H1 (cell line): ENCODE measurements around the gene ADAMTS3. TPM values are rescaled to one million over a fixed set of nuclear protein-coding genes. Genes with fewer than 3 reads are reported as not detected.

Experiments
- CTCF ChIA-PET: fragments of 300-600 bp; sonication (Branson Sonifier 250); formaldehyde crosslinking; loops from one replicate; lab custom pipeline; 2021; ENCODE audit not compliant: partially characterized antibody; lab: Charles Lee
- POLR2A ChIA-PET: fragments of 300-600 bp; sonication (Branson Sonifier 250); formaldehyde crosslinking; loops from one replicate; lab custom pipeline; 2021; ENCODE audit warnings: inconsistent platforms; ENCODE audit not compliant: partially characterized antibody; lab: Charles Lee
- DNase-seq, 2 experiments: peaks; one replicate each; pipeline versions ENCODE4 v3.0.0 to v3.0.0-alpha.2; 2010 to 2022; ENCODE audit warnings: low spot score in 2 of 2, low read depth in 1 of 2, mixed read lengths in 1 of 2
- FAIRE-seq: peaks from 2 replicates; lab custom pipeline; 2011; peaks lifted over from hg19 to GRCh38; lab: Jason Lieb, UNC
- H2AFZ ChIP-seq: 2 replicates; pipeline ENCODE4 v1.8.1; 2012; ENCODE audit warnings: low read length, inconsistent platforms
- H2AK5ac ChIP-seq: 2 replicates; pipeline ENCODE4 v1.6.1; 2013; ENCODE audit warnings: low read depth, low read length
- H2BK120ac ChIP-seq: replicated peaks from 2 replicates; pipeline ENCODE3; 2013; ENCODE audit warnings: low read depth, low read length, inconsistent platforms
- H2BK12ac ChIP-seq: 2 replicates; pipeline ENCODE4 v1.6.1; 2013; ENCODE audit warnings: low read depth, low read length
- H2BK15ac ChIP-seq: 2 replicates; pipeline ENCODE4 v1.6.1; 2013; ENCODE audit warnings: low read length
- H2BK20ac ChIP-seq: 2 replicates; pipeline ENCODE4 v1.6.1; 2013; ENCODE audit warnings: low read length
- H2BK5ac ChIP-seq: 2 replicates; pipeline ENCODE4 v1.6.1; 2013; ENCODE audit warnings: low read depth, low read length
- H3K14ac ChIP-seq: 2 replicates; pipeline ENCODE4 v1.6.1; 2013; ENCODE audit warnings: inconsistent platforms; ENCODE audit not compliant: insufficient read length
- H3K18ac ChIP-seq: 2 replicates; pipeline ENCODE4 v1.6.1; 2013; ENCODE audit warnings: low read length; ENCODE audit errors: extremely low read depth
- H3K23ac ChIP-seq: 2 replicates; pipeline ENCODE4 v1.6.1; 2013; ENCODE audit warnings: inconsistent platforms; ENCODE audit not compliant: insufficient read length
- H3K23me2 ChIP-seq: 2 replicates; pipeline ENCODE4 v1.6.1; 2013; ENCODE audit warnings: low read depth, low read length
- H3K27ac ChIP-seq: 2 replicates; pipeline ENCODE4 v1.6.1; 2011; ENCODE audit warnings: low read depth, low read length, inconsistent platforms
- H3K27me3 ChIP-seq, 4 experiments: replicated peaks in 1 of 4; 1 replicate in 1 of 4; 2 replicates in 3 of 4; pipeline versions ENCODE4 v1.6.1 to v1.8.1; 2011 to 2013; ENCODE audit warnings: low read length in 3 of 4, mild to moderate bottlenecking in 3 of 4, inconsistent platforms in 2 of 4, mixed read lengths in 2 of 4, moderate library complexity in 1 of 4; ENCODE audit not compliant: control insufficient read depth in 3 of 4, insufficient read depth in 3 of 4; ENCODE audit errors: extremely low read depth in 1 of 4
- H3K36me3 ChIP-seq, 4 experiments: 2 replicates each; pipeline versions ENCODE4 v1.6.1 to v1.8.1; 2011 to 2013; ENCODE audit warnings: mild to moderate bottlenecking in 4 of 4, low read length in 3 of 4, moderate library complexity in 2 of 4, control low read depth in 1 of 4, inconsistent platforms in 1 of 4; ENCODE audit not compliant: insufficient read depth in 4 of 4, control insufficient read depth in 2 of 4
- H3K4ac ChIP-seq: replicated peaks from 2 replicates; pipeline ENCODE3; 2013; ENCODE audit warnings: low read length, low read depth, mixed read lengths, inconsistent platforms; ENCODE audit not compliant: insufficient read length
- H3K4me1 ChIP-seq, 4 experiments: replicated peaks in 1 of 4; 1 replicate in 1 of 4; 2 replicates in 3 of 4; pipeline versions ENCODE4 v1.6.1 to v1.8.1; 2011 to 2013; ENCODE audit warnings: low read length in 3 of 4, inconsistent platforms in 2 of 4, mixed read lengths in 1 of 4; ENCODE audit not compliant: insufficient read depth in 4 of 4, control insufficient read depth in 3 of 4
- H3K4me2 ChIP-seq, 2 experiments: 2 replicates each; pipeline versions ENCODE4 v1.6.1 to v1.8.1; 2011 to 2013; ENCODE audit warnings: low read depth in 2 of 2, low read length in 2 of 2, control low read depth in 1 of 2, inconsistent platforms in 1 of 2, mild to moderate bottlenecking in 1 of 2; ENCODE audit not compliant: insufficient read depth in 1 of 2
- H3K4me3 ChIP-seq, 4 experiments: fragments of 200-600, 300-600 bp in 1 of 4; sonication (generic), shearing (Covaris generic), sonication (Bioruptor Twin) in 1 of 4; 2 replicates each; pipeline versions ENCODE4 v1.5.1 to v1.8.1; 2011 to 2016; ENCODE audit warnings: low read length in 4 of 4, low read depth in 3 of 4, control low read depth in 2 of 4, inconsistent platforms in 2 of 4, mild to moderate bottlenecking in 2 of 4, mixed read lengths in 1 of 4, moderate library complexity in 1 of 4; ENCODE audit not compliant: insufficient read depth in 2 of 4; ENCODE audit errors: extremely low read depth in 1 of 4
- H3K56ac ChIP-seq: replicated peaks from 2 replicates; pipeline ENCODE3; 2013; ENCODE audit warnings: low read depth, mild to moderate bottlenecking, mixed read lengths, low read length, inconsistent platforms; ENCODE audit not compliant: insufficient read length
- H3K79me1 ChIP-seq: 2 replicates; pipeline ENCODE4 v1.6.1; 2013; ENCODE audit warnings: low read depth, low read length, control low read depth
- H3K79me2 ChIP-seq, 2 experiments: 2 replicates each; pipeline versions ENCODE4 v1.6.1 to v1.8.1; 2012 to 2013; ENCODE audit warnings: low read length in 2 of 2, mild to moderate bottlenecking in 2 of 2, inconsistent platforms in 1 of 2; ENCODE audit not compliant: insufficient read depth in 2 of 2, control insufficient read depth in 1 of 2
- H3K9ac ChIP-seq, 4 experiments: replicated peaks in 1 of 4; 1 replicate in 1 of 4; 2 replicates in 3 of 4; pipeline versions ENCODE4 v1.6.1 to v1.8.1; 2011 to 2013; ENCODE audit warnings: low read depth in 3 of 4, low read length in 3 of 4, control low read depth in 2 of 4, mild to moderate bottlenecking in 2 of 4, moderate library complexity in 2 of 4, inconsistent platforms in 1 of 4; ENCODE audit errors: extremely low read depth in 1 of 4
- H3K9me3 ChIP-seq, 2 experiments: 2 replicates each; pipeline versions ENCODE4 v1.6.1 to v1.8.1; 2012 to 2013; ENCODE audit warnings: mild to moderate bottlenecking in 2 of 2, moderate library complexity in 2 of 2, control low read depth in 1 of 2, inconsistent platforms in 1 of 2, low read depth in 1 of 2, low read length in 1 of 2, mixed read lengths in 1 of 2; ENCODE audit not compliant: insufficient read depth in 2 of 2
- H4K20me1 ChIP-seq, 2 experiments: replicated peaks in 1 of 2; 2 replicates each; pipeline versions ENCODE3 to v1.8.1; 2011 to 2013; ENCODE audit warnings: inconsistent platforms in 2 of 2, low read length in 2 of 2, mild to moderate bottlenecking in 1 of 2; ENCODE audit not compliant: insufficient read depth in 2 of 2, control insufficient read depth in 1 of 2
- H4K5ac ChIP-seq: 2 replicates; pipeline ENCODE4 v1.6.1; 2013; ENCODE audit warnings: low read length, low read depth, mixed read lengths, inconsistent platforms; ENCODE audit not compliant: insufficient read length
- H4K8ac ChIP-seq: 2 replicates; pipeline ENCODE4 v1.8.0; 2013; ENCODE audit warnings: mild to moderate bottlenecking, moderate library complexity, low read length, inconsistent platforms; ENCODE audit not compliant: insufficient read depth; ENCODE audit errors: extremely low read depth
- H4K91ac ChIP-seq: replicated peaks from 2 replicates; pipeline ENCODE3; 2013; ENCODE audit warnings: low read length, mixed read lengths, inconsistent platforms; ENCODE audit not compliant: insufficient read length
- BRCA1 ChIP-seq: IDR thresholded peaks from 2 replicates; pipeline ENCODE4 v1.6.1; 2012; ENCODE audit warnings: low read depth, low read length, improper control_type of control experiment
- CBX5 ChIP-seq: fragments of 300-800, 300-1000 bp; sonication (generic); IDR thresholded peaks from 2 replicates; pipeline ENCODE4 v1.7.1; 2016; ENCODE audit warnings: antibody characterized with exemption, low read length, low read depth
- CREB1 ChIP-seq: IDR thresholded peaks from 2 replicates; pipeline ENCODE4 v1.6.1; 2012; ENCODE audit warnings: inconsistent platforms
- FOSL1 ChIP-seq: IDR thresholded peaks from 2 replicates; pipeline ENCODE4 v1.6.1; 2011; ENCODE audit warnings: mild to moderate bottlenecking, low read depth, low read length, moderate library complexity; ENCODE audit not compliant: insufficient read depth
- GTF2F1 ChIP-seq: IDR thresholded peaks from 2 replicates; pipeline ENCODE4 v1.6.1; 2012; ENCODE audit warnings: low read depth, low read length, improper control_type of control experiment, borderline replicate concordance
- JUN ChIP-seq: IDR thresholded peaks from 2 replicates; pipeline ENCODE4 v1.6.1; 2011; ENCODE audit warnings: low read depth, mild to moderate bottlenecking, improper control_type of control experiment, low read length
- RFX5 ChIP-seq: IDR thresholded peaks from 2 replicates; pipeline ENCODE4 v1.6.1; 2011; ENCODE audit warnings: low read depth, low read length, improper control_type of control experiment, borderline replicate concordance
- RNF2 ChIP-seq: fragments of 200-900, 300-1000 bp; sonication (generic); IDR thresholded peaks from 2 replicates; pipeline ENCODE4 v1.7.1; 2016; ENCODE audit warnings: borderline replicate concordance, low read depth, mild to moderate bottlenecking, antibody characterized with exemption, low read length; ENCODE audit not compliant: poor library complexity, severe bottlenecking; ENCODE audit errors: missing control alignments
- SIN3A ChIP-seq, 2 experiments: IDR thresholded peaks in 1 of 2; conservative IDR thresholded peaks in 1 of 2; 2 replicates each; pipeline ENCODE4 v1.6.1; 2011 to 2012; ENCODE audit warnings: low read length in 2 of 2, improper control_type of control experiment in 1 of 2, low read depth in 1 of 2, mild to moderate bottlenecking in 1 of 2
- SP1 ChIP-seq: IDR thresholded peaks from 2 replicates; pipeline ENCODE4 v1.6.1; 2011; ENCODE audit warnings: low read depth, low read length
- SP4 ChIP-seq: IDR thresholded peaks from 2 replicates; pipeline ENCODE4 v1.6.1; 2012; ENCODE audit warnings: low read length, inconsistent platforms
- SRF ChIP-seq: IDR thresholded peaks from 2 replicates; pipeline ENCODE4 v1.6.1; 2011; ENCODE audit warnings: mild to moderate bottlenecking, low read depth, low read length, moderate library complexity
- WGBS, 2 experiments: shearing (Covaris generic) in 1 of 2; methylation state at CpG; one replicate each; pipeline versions ENCODE4 v1.1.6 to v1.1.7; 2013 to 2015; ENCODE audit warnings: low lambda C conversion rate in 2 of 2, mixed read lengths in 2 of 2, inconsistent platforms in 1 of 2, low coverage in 1 of 2, missing lambda C conversion rate in 1 of 2; ENCODE audit not compliant: insufficient replicate concordance in 2 of 2, insufficient coverage in 1 of 2, insufficient read length in 1 of 2; ENCODE audit errors: extremely low coverage in 1 of 2, missing lambda C conversion rate in 1 of 2; 5-methylcytosine and 5-hydroxymethylcytosine counted together
- polyA plus RNA-seq, 7 experiments: library from polyadenylated mRNA; depleted of rRNA in 3 of 7; stranded (reverse) in 5 of 7; unstranded in 2 of 7; fragments of >200 nt in 5 of 7; fragments of 200-250 nt in 2 of 7; gene quantifications; 1 replicate in 5 of 7; 2 replicates in 1 of 7; 4 replicates in 1 of 7; pipeline versions ENCODE4 v1.2.1 to v1.2.3, GENCODE V29; 2011 to 2013; ENCODE audit warnings: missing spikeins in 2 of 7, mixed read lengths in 2 of 7
- total RNA-seq: library from RNA; stranded (reverse); fragmentation: NEBNext Ultra II Directional; extraction: Animal tissue kit (Norgen Biotek cat#: 25700); gene quantifications from 2 replicates; pipeline ENCODE4 v1.2.1, GENCODE V29; 2021

The ADAMTS3 gene
- total and polyA plus RNA-seq, 2 of the 8 experiments (the other 6 are each of a cell fraction or from before 2014, with no cell fraction given), result 1.3 to 3.4 TPM

- H3K9ac ChIP-seq, result no peak overlapping the region
- no peak overlapping the region for H3K27ac ChIP-seq
- no peaks in the 10 kb centered on the region for H3K23me2 ChIP-seq
- H2AFZ ChIP-seq, result no peak overlapping the region
- H3K79me2 ChIP-seq, result no peaks in the 10 kb centered on the region
- no peak for DNase-seq
- H3K4me2 ChIP-seq, result no peak overlapping the region
- no peak overlapping the region for H2BK12ac ChIP-seq
- no peak overlapping the region for H3K4ac ChIP-seq
- H2BK20ac ChIP-seq, result no peak overlapping the region
- H4K91ac ChIP-seq, result no peak overlapping the region
- ChIA-PET POLR2A (no interaction called here), CTCF (interaction anchor here (0.6 to 1.7 kb wide), 5 partner anchors 9 to 1505 kb away, joined by 3 to 9 read pairs (median 5); no protein-coding TSS in a partner anchor)
- H3K4me1 ChIP-seq, result no peaks in the 10 kb centered on the region
- no peak overlapping the region for H4K8ac ChIP-seq
- H2BK5ac ChIP-seq, result no peak overlapping the region
- H3K23ac ChIP-seq, result no peak overlapping the region
- no peaks in the 10 kb centered on the region for H3K9me3 ChIP-seq
- TF ChIP-seq SIN3A (conservative IDR thresholded peaks at IDR 0.05 in 1 of 2, IDR thresholded peaks at IDR 0.05 in 1 of 2; ENCODE audit: low read depth in 1 of 2, low read length in 2 of 2), result no peak
- no peak for TF ChIP-seq JUN
- TF ChIP-seq SP1, result no peak
- no peak for TF ChIP-seq SP4
- TF ChIP-seq CBX5, result no peak
- TF ChIP-seq GTF2F1, result no peak
- no peak for TF ChIP-seq BRCA1
- no peak for TF ChIP-seq FOSL1
- no peak for TF ChIP-seq SRF
- TF ChIP-seq CREB1, result no peak
- no peak for TF ChIP-seq RFX5
- no peak for TF ChIP-seq RNF2
- H3K14ac ChIP-seq, result no peak overlapping the region
- H3K56ac ChIP-seq, result no peak overlapping the region
- WGBS, 2 experiments, result 91% methylated on average over 2 of the region's 2 CpGs; no CpG with 5 or more reads in 1 of the 2 experiments
- H2AK5ac ChIP-seq, result no peak overlapping the region
- no peak overlapping the region for H3K18ac ChIP-seq
- no peak overlapping the region for H3K4me3 ChIP-seq
- no peaks in the 10 kb centered on the region for H3K36me3 ChIP-seq
- H2BK15ac ChIP-seq, result no peak overlapping the region
- no peaks in the 10 kb centered on the region for H4K20me1 ChIP-seq
- H4K5ac ChIP-seq, result no peak overlapping the region
- no peaks in the 10 kb centered on the region for H3K79me1 ChIP-seq
- H2BK120ac ChIP-seq, result no peak overlapping the region
- no peak for FAIRE-seq
- H3K27me3 ChIP-seq, result no peaks in the 10 kb centered on the region
Measured at GRCh38 chr4:72351521-72351920, 217.5 kb downstream of the ADAMTS3 start.
